HCT116 (cell line): ENCODE results near the gene WNT5B. TPM values are rescaled to one million over a fixed set of nuclear protein-coding genes. Genes with fewer than 3 reads are reported as not detected.

Experiments
- ATAC-seq: fragments of 200-7000 bp; cut with Tn5 transposase; 2 replicates; pipeline ENCODE4 v1.9.1; 2020; ENCODE audit warnings: mild to moderate bottlenecking, moderate library complexity
- BruUV-seq: library from RNA; stranded (reverse); fragments of 400-500 nt; replicated peaks from 2 replicates; lab custom pipeline; 2021; lab: Mats Ljungman, UMichigan
- CTCF ChIA-PET: fragments of 300-600 bp; sonication (Branson Sonifier 250); formaldehyde crosslinking; loops from one replicate; lab custom pipeline; 2021; ENCODE audit warnings: antibody characterized with exemption; lab: Charles Lee
- POLR2A ChIA-PET: fragments of 300-600, 350-600 bp; sonication (Branson Sonifier 250); formaldehyde crosslinking; loops from one replicate; lab custom pipeline; 2021; ENCODE audit warnings: antibody characterized with exemption; lab: Charles Lee
- RAD21 ChIA-PET, 2 experiments: fragments of 300-600 bp; sonication (Branson Sonifier 250); formaldehyde crosslinking; loops; one replicate each; lab custom pipeline; 2023; ENCODE audit warnings: low total read pairs in 2 of 2; ENCODE audit not compliant: uncharacterized antibody in 2 of 2, unreplicated experiment in 2 of 2, low non-redundant PET in 1 of 2; lab: Charles Lee
- DNase-seq: peaks from one replicate; pipeline ENCODE4 v3.0.0-alpha.2; 2010; ENCODE audit warnings: low read depth, low spot score
- H2AFZ ChIP-seq: fragments of 200-600 bp; shearing (Covaris generic), sonication (generic); 2 replicates; pipeline ENCODE4 v1.6.1; 2017; ENCODE audit warnings: low read depth, mixed run types, mixed read lengths, antibody characterized with exemption, low read length; ENCODE audit not compliant: poor library complexity, severe bottlenecking
- H3K27ac ChIP-seq: 2 replicates; pipeline ENCODE4 v1.5.1; 2012; ENCODE audit warnings: low read depth, low read length
- H3K27me3 ChIP-seq: fragments of 200-600 bp; sonication (generic); 2 replicates; pipeline ENCODE4 v1.6.1; 2016; ENCODE audit warnings: mixed run types, low read length, mixed read lengths; ENCODE audit not compliant: insufficient read depth
- H3K36me3 ChIP-seq, 2 experiments: fragments of 200-500 bp in 1 of 2; fragments of 200-600 bp in 1 of 2; sonication (Bioruptor generic) in 1 of 2; sonication (generic) in 1 of 2; 2 replicates each; pipeline versions ENCODE4 v1.5.1 to v1.6.1; 2014 to 2016; ENCODE audit warnings: low read length in 2 of 2, inconsistent platforms in 1 of 2, mixed read lengths in 1 of 2, mixed run types in 1 of 2; ENCODE audit not compliant: insufficient read depth in 2 of 2, control insufficient read depth in 1 of 2
- H3K4me1 ChIP-seq, 2 experiments: fragments of 200-600 bp in 1 of 2; sonication (generic) in 1 of 2; 2 replicates each; pipeline versions ENCODE4 v1.5.1 to v1.6.1; 2012 to 2017; ENCODE audit warnings: low read length in 2 of 2, inconsistent platforms in 1 of 2, mild to moderate bottlenecking in 1 of 2, mixed read lengths in 1 of 2, mixed run types in 1 of 2, moderate library complexity in 1 of 2; ENCODE audit not compliant: insufficient read depth in 2 of 2, control insufficient read depth in 1 of 2
- H3K4me2 ChIP-seq: fragments of 200-600 bp; sonication (generic); 2 replicates; pipeline ENCODE4 v1.6.1; 2017; ENCODE audit warnings: mixed run types, low read length, mixed read lengths
- H3K4me3 ChIP-seq, 2 experiments: fragments of 200-600 bp in 1 of 2; sonication (generic) in 1 of 2; replicated peaks in 1 of 2; 2 replicates each; pipeline ENCODE4 v1.5.1; 2011 to 2016; ENCODE audit warnings: low read length in 2 of 2, control low read depth in 1 of 2, low read depth in 1 of 2, mild to moderate bottlenecking in 1 of 2, mixed read lengths in 1 of 2, mixed run types in 1 of 2
- H3K79me2 ChIP-seq: fragments of 200-600 bp; sonication (generic); 2 replicates; pipeline ENCODE4 v1.6.1; 2017; ENCODE audit warnings: mild to moderate bottlenecking, mixed run types, low read length, moderate library complexity, mixed read lengths; ENCODE audit not compliant: insufficient read depth
- H3K9ac ChIP-seq: fragments of 200-600 bp; sonication (generic); 2 replicates; pipeline ENCODE4 v1.6.1; 2016; ENCODE audit warnings: low read length, mixed read lengths
- H3K9me2 ChIP-seq: fragments of 200-600 bp; sonication (generic), shearing (Covaris generic); 2 replicates; pipeline ENCODE4 v1.6.1; 2017; ENCODE audit warnings: mixed run types, mild to moderate bottlenecking, moderate library complexity; ENCODE audit not compliant: insufficient read depth
- H3K9me3 ChIP-seq, 2 experiments: fragments of 200-500 bp in 1 of 2; fragments of 200-600 bp in 1 of 2; sonication (Bioruptor generic) in 1 of 2; sonication (generic) in 1 of 2; 2 replicates each; pipeline ENCODE4 v1.6.1; 2014 to 2017; ENCODE audit warnings: low read length in 2 of 2, mixed read lengths in 2 of 2, inconsistent platforms in 1 of 2, low read depth in 1 of 2, mild to moderate bottlenecking in 1 of 2, mixed run types in 1 of 2, moderate library complexity in 1 of 2; ENCODE audit not compliant: control insufficient read depth in 1 of 2, insufficient read depth in 1 of 2
- H4K20me1 ChIP-seq: fragments of 200-600 bp; sonication (generic), shearing (Covaris generic); 2 replicates; pipeline ENCODE4 v1.6.1; 2017; ENCODE audit warnings: mixed run types, mild to moderate bottlenecking, moderate library complexity; ENCODE audit not compliant: insufficient read depth
- CEBPB ChIP-seq: IDR thresholded peaks from 2 replicates; pipeline ENCODE4 v1.6.1; 2012; ENCODE audit warnings: low read depth
- EZH2phosphoT487 ChIP-seq: fragments of 200-600 bp; IDR thresholded peaks from 2 replicates; pipeline ENCODE4 v1.6.1; 2018; ENCODE audit warnings: antibody characterized with exemption, borderline replicate concordance
- FOSL1 ChIP-seq: IDR thresholded peaks from 2 replicates; pipeline ENCODE4 v1.6.1; 2012; ENCODE audit warnings: low read depth
- JUND ChIP-seq: IDR thresholded peaks from 2 replicates; pipeline ENCODE4 v1.6.1; 2012
- POLR2A ChIP-seq: IDR thresholded peaks from 2 replicates; pipeline ENCODE4 v1.7.0; 2011; ENCODE audit warnings: borderline replicate concordance; ENCODE audit not compliant: insufficient read depth, insufficient read length; ENCODE audit errors: extremely low read depth
- RAD21 ChIP-seq: IDR thresholded peaks from 2 replicates; pipeline ENCODE4 v1.6.1; 2012; ENCODE audit warnings: low read depth, mild to moderate bottlenecking
- SP1 ChIP-seq: IDR thresholded peaks from 2 replicates; pipeline ENCODE4 v1.6.1; 2012; ENCODE audit warnings: low read depth
- YY1 ChIP-seq: IDR thresholded peaks from 2 replicates; pipeline ENCODE4 v1.6.1; 2011; ENCODE audit warnings: low read length, low read depth, moderate library complexity, mild to moderate bottlenecking; ENCODE audit not compliant: insufficient replicate concordance; ENCODE audit errors: extremely low read depth
- ZBTB33 ChIP-seq: IDR thresholded peaks from 2 replicates; pipeline ENCODE4 v1.6.1; 2011; ENCODE audit warnings: mild to moderate bottlenecking, low read length, moderate library complexity; ENCODE audit not compliant: insufficient replicate concordance; ENCODE audit errors: extremely low read depth
- intact Hi-C: fragments of 100-400 bp; cut with micrococcal nuclease; formaldehyde crosslinking; loops from 2 replicates; pipeline ENCODE4 v1.10.0; 2022
- total RNA-seq: library from RNA; stranded (reverse); gene quantifications from one replicate; pipeline ENCODE4 v1.2.1, GENCODE V29; 2021; ENCODE audit not compliant: unreplicated experiment
- TF ChIP-seq, protein P1 (sequence below): IDR thresholded peaks from 2 replicates; pipeline ENCODE4 v1.6.1; 2012

The WNT5B gene
- total RNA-seq, 1 experiment from 2014 or later, result 0.52 TPM

DNA sequence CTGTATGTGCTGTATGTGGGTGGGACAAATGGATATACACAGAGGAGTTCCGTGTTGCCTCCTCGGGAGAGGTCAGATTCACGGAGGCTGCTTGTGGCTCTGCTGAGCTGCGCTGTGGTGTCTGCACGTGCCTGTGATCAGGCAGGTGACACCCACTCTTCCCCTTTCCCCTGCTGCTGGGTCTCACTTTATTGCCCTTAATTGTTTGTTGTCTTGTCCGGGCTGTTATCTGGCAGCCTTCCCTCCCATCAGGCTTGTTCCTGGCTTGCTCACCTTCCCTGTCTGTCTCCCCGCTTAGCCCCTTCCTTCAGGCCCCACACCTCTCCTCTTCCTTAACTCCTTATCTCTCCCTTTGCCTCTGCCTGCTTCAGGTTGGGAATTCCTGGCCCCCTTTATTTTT, 13.5 kb downstream of the WNT5B start:
- CTCF ChIA-PET, result interaction anchor here (1.9 kb wide), 1 partner anchor 8 kb away, joined by 13 read pairs; no protein-coding TSS in a partner anchor
- Histone ChIP-seq H3K4me2 (no peak overlapping the region), H3K36me3 (no peaks in the 10 kb centered on the region), H2AFZ (no peak overlapping the region), H3K27ac (no peak overlapping the region), H3K27me3 (no peaks in the 10 kb centered on the region), H3K79me2 (no peaks in the 10 kb centered on the region), H3K4me3 (no peak overlapping the region), H3K9me3 (no peaks in the 10 kb centered on the region), H3K9ac (no peak overlapping the region), H3K9me2 (no peaks in the 10 kb centered on the region), H3K4me1 (no peaks in the 10 kb centered on the region), H4K20me1 (no peaks in the 10 kb centered on the region)
- RAD21 ChIA-PET, result no interaction called here
- no peak for DNase-seq
- ATAC-seq, result no peak
- POLR2A ChIA-PET, result no interaction called here
- BruUV-seq, result no TSS peak
- intact Hi-C loops, result no loop called here
- TF ChIP-seq JUND, result no peak
- TF ChIP-seq CEBPB, result no peak

- intact Hi-C loops, result no loop called here
- POLR2A ChIA-PET, result no interaction called here
- H3K27me3 ChIP-seq, result no peaks in the 10 kb centered on the region
Observed at GRCh38 chr12:1643043-1643442, 14.0 kb downstream of the WNT5B start.

More at GRCh38 chr12:1643043-1643442, 14.0 kb downstream of the WNT5B start:
- Histone ChIP-seq H3K79me2 (no peaks in the 10 kb centered on the region), H3K4me1 (no peaks in the 10 kb centered on the region), H3K9ac (no peak overlapping the region), H4K20me1 (no peaks in the 10 kb centered on the region), H3K4me2 (no peak overlapping the region), H2AFZ (no peak overlapping the region), H3K9me2 (no peaks in the 10 kb centered on the region), H3K4me3 (no peak overlapping the region), H3K9me3 (no peaks in the 10 kb centered on the region), H3K36me3 (no peaks in the 10 kb centered on the region), H3K27ac (no peak overlapping the region)
- ATAC-seq (no peak), DNase-seq (no peak)
- RAD21 ChIA-PET, result no interaction called here
- no TSS peak for BruUV-seq
- CTCF ChIA-PET, result interaction anchor here (1.5 to 1.9 kb wide), 2 partner anchors 8 to 10 kb away, joined by 7 to 13 read pairs; no protein-coding TSS in a partner anchor
- TF ChIP-seq POLR2A (no peak), YY1 (no peak), SP1 (no peak), ZBTB33 (no peak), JUND (no peak), EZH2phosphoT487 (no peak), FOSL1 (no peak), RAD21 (no peak), CEBPB (no peak)
- TF ChIP-seq, protein P1, sequence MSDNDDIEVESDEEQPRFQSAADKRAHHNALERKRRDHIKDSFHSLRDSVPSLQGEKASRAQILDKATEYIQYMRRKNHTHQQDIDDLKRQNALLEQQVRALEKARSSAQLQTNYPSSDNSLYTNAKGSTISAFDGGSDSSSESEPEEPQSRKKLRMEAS, result no peak
